ENCODE results near the gene PPP1R18. TPM values are rescaled to one million over a fixed set of nuclear protein-coding genes. Genes with fewer than 3 reads are reported as not detected.

Gene PPP1R18
- total RNA-seq, 1 experiment from 2014 or later: 33.6 TPM

DNA sequence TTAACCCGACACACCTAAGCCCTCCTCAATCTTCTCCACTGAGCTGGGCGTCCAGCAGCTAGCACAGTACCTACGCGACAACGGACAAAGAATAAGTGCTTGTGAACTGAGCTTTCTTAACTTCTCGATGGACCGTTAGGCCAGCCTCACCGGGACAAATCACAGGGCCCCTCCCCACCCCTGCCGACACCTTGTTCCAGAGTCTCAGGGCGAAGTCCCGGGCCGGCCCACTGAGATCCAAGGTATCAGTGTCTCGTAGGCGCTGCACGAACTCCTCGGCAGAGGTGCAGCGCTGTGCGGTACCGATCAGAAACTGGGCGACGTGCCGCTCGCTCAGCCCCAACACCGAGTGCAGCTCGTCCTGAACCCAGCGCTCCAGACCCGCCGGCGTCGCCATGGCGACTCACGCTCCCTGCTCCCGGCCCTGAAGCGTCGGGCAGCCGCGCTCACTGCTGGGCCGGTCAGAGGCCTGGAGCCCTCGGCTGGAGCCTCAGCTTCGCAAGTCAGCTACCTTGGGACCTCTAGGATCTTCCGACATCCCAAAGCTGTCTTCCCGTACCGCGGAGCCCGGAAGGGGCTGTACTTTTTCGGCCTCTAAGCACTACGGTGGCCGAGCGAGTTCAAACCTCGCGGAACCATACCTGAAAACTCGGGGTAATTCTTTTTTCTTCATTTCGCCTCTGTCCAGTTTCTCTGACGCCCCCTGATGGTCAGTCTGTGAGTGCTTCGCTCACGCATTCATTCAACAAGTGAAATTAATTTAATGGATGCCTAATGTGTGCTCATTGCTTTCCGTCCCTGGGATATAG is 13.8 kb downstream of the PPP1R18 start, which contains the start of gene DHX16 (continued):
- no peak for TF ChIP-seq ZNF274 (IDR thresholded peaks at IDR 0.05; ENCODE audit: low read depth, low read length)
- TF ChIP-seq EGR1 (IDR thresholded peaks at IDR 0.05; ENCODE audit: low read depth): no peak
- TF ChIP-seq SRF (IDR thresholded peaks at IDR 0.05; ENCODE audit: low read depth): peak; percentile 54; the same call in 1 of the 2 replicates
- peak; percentile 90 for TF ChIP-seq ELF1 (IDR thresholded peaks at IDR 0.05; ENCODE audit: borderline replicate concordance, low read depth)
- peak; percentile 70 for TF ChIP-seq POLR2AphosphoS5 (IDR thresholded peaks at IDR 0.05; ENCODE audit: low read depth, low read length)
- TF ChIP-seq SP1 (IDR thresholded peaks at IDR 0.05; ENCODE audit: low read depth): peak; percentile 76

DNA sequence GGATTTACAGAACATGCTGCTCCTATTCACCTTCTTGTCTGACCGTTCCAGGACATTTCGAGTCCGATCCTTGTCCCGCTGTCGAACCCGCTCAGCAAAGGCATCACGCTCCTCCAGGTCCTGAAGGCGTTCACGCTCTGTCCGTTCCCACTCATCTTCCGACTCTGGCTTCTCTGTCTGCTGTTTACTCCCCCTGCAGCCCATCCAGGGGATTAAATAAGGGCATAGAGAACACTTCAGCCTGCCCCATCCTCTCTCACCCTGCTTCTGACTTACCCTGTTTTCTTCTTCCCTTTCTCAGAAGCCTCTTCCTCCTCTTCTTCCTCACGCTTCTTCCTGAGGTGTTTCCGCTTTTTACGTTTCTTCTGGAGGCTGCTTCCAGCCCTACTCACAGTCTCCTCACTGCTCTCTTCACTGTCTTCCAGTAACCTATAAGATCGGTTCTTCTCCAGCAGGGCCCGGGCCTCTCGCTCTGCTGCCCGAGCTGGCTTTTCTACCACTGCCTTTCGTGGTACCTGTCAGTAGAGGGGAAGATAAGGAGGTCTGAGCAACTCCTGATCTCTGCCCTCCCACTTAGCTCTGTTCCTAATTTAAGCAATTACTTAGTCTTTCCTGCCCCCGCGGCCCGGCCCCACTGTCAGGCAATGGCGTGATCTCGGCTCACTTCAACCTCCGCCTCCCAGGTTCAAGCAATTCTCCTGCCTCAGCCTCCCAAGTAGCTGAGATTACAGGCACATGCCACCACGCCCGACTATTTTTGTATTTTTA is 15.5 kb downstream of the PPP1R18 start:
- TF ChIP-seq, protein P1, sequence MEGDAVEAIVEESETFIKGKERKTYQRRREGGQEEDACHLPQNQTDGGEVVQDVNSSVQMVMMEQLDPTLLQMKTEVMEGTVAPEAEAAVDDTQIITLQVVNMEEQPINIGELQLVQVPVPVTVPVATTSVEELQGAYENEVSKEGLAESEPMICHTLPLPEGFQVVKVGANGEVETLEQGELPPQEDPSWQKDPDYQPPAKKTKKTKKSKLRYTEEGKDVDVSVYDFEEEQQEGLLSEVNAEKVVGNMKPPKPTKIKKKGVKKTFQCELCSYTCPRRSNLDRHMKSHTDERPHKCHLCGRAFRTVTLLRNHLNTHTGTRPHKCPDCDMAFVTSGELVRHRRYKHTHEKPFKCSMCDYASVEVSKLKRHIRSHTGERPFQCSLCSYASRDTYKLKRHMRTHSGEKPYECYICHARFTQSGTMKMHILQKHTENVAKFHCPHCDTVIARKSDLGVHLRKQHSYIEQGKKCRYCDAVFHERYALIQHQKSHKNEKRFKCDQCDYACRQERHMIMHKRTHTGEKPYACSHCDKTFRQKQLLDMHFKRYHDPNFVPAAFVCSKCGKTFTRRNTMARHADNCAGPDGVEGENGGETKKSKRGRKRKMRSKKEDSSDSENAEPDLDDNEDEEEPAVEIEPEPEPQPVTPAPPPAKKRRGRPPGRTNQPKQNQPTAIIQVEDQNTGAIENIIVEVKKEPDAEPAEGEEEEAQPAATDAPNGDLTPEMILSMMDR (IDR thresholded peaks at IDR 0.05 in 2 of 3, conservative IDR thresholded peaks at IDR 0.05 in 1 of 3; ENCODE audit: borderline replicate concordance in 1 of 3, insufficient read depth in 1 of 3, low read depth in 2 of 3, low read length in 2 of 3): peak in 2 of 3 experiments; percentile 32 to 45; a peak in 4 of 6 replicates
- no peak for TF ChIP-seq SIN3A (IDR thresholded peaks at IDR 0.05; ENCODE audit: low read depth)
- H3K9me3 ChIP-seq (ENCODE audit: control insufficient read depth in 1 of 2, insufficient read depth in 1 of 2, low read depth in 1 of 2, low read length in 2 of 2): no peaks in the 10 kb centered on the region
- no TSS peak for BruUV-seq (replicated peaks)
- H4K20me1 ChIP-seq (ENCODE audit: insufficient read depth): no peaks in the 10 kb centered on the region
- RAD21 ChIA-PET (ENCODE audit: low non-redundant PET in 1 of 2, low total read pairs in 2 of 2, uncharacterized antibody in 2 of 2, unreplicated experiment in 2 of 2): no interaction called here
- H3K9me2 ChIP-seq (ENCODE audit: insufficient read depth): no peaks in the 10 kb centered on the region
- intact Hi-C loops (cut with micrococcal nuclease): no loop called here
- no peak overlapping the region for H3K27ac ChIP-seq (ENCODE audit: low read depth, low read length)
- peak overlapping the region in 1 of 2 experiments; percentile 98; a peak in 2 of 4 replicates for H3K4me3 ChIP-seq (replicated peaks in 1 of 2; ENCODE audit: low read depth in 1 of 2, low read length in 2 of 2)
- peaks cover 3 to 20% of the 10 kb centered on the region in 2 experiments; a peak in 3 of 4 replicates for H3K36me3 ChIP-seq (ENCODE audit: control insufficient read depth in 1 of 2, insufficient read depth in 2 of 2, low read length in 2 of 2)
- ATAC-seq: peak; percentile 41; the same call in 1 of the 2 replicates
- peaks cover 11 to 35% of the 10 kb centered on the region in 2 experiments for H3K4me1 ChIP-seq (ENCODE audit: control insufficient read depth in 1 of 2, insufficient read depth in 2 of 2, low read length in 2 of 2)
- peaks cover 25% of the 10 kb centered on the region for H3K79me2 ChIP-seq (ENCODE audit: insufficient read depth, low read length)
- no peak overlapping the region for H2AFZ ChIP-seq (ENCODE audit: low read depth, low read length, poor library complexity, severe bottlenecking)
- H3K9ac ChIP-seq (ENCODE audit: low read length): no peak overlapping the region
- no peak for DNase-seq (ENCODE audit: low read depth, low spot score)
- no peaks in the 10 kb centered on the region for H3K27me3 ChIP-seq (ENCODE audit: insufficient read depth, low read length)
- H3K4me2 ChIP-seq (ENCODE audit: low read length): peak overlapping the region; percentile 95
- CTCF ChIA-PET: interaction anchor here (1.1 to 2.1 kb wide), 3 partner anchors 46 to 60 kb away, joined by 3 to 14 read pairs (median 8); partner anchors contain the start of gene MDC1
- POLR2A ChIA-PET: interaction anchor here (1.0 kb wide), 1 partner anchor 55 kb away, joined by 3 read pairs; no protein-coding TSS in a partner anchor

Data from HCT116 (cell line).